Stimulated activated CD4-positive, alpha-beta T cell treated with anti-CD3 and anti-CD28 coated beads, Interleukin-1b, Interleukin-23, amount 100 ng/mL, for 24 hours (primary cell): ENCODE data around the gene HNRNPR.

ENCODE experiments used
- DNase-seq, 4 experiments: peaks; one replicate each; pipeline ENCODE4 v3.0.0-alpha.2; 2020; ENCODE audit warnings: low read depth in 4 of 4, low spot score in 1 of 4

Gene HNRNPR

DNA sequence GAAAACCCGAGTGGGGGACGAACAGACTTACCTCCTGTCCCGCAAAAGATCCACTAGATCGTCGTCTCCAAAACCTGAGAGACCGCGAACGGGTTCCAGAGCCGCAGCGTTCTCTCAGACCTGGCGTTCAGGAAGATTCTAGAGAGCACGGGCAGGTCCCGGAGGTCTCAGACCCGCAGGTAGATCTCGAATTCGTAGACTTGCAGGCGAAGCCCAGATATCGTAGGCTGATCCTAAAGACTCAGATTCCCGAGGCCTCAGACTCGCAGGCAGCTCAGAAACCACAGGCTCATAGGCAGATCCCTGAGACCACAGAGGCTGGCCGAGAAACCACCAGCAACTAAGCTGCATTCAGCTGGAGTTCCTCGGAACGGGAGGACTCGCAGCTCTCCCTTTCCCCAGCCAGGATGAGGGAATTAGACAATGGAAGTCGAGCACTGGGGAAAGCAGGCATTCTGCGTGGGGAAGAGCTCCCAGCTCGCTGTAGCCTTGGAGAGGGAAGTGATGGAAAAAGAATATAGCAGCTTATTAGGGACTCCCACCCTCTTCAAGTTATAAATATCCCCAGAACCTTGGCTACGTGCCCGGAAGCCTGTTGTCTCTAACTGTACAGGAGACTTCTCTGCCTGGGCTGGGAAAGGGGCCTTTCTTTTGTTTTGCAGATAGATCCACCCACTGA, 25.4 kb upstream of the HNRNPR start, which contains the start of gene ZNF436:
Gene ZNF436 (minus strand): TSS at position 502 of the 679 bp plus-strand sequence. CDS start 1,831 bp downstream, outside the sequence.
- peak in 2 of 4 experiments; percentile 10 to 15 for DNase-seq

DNA sequence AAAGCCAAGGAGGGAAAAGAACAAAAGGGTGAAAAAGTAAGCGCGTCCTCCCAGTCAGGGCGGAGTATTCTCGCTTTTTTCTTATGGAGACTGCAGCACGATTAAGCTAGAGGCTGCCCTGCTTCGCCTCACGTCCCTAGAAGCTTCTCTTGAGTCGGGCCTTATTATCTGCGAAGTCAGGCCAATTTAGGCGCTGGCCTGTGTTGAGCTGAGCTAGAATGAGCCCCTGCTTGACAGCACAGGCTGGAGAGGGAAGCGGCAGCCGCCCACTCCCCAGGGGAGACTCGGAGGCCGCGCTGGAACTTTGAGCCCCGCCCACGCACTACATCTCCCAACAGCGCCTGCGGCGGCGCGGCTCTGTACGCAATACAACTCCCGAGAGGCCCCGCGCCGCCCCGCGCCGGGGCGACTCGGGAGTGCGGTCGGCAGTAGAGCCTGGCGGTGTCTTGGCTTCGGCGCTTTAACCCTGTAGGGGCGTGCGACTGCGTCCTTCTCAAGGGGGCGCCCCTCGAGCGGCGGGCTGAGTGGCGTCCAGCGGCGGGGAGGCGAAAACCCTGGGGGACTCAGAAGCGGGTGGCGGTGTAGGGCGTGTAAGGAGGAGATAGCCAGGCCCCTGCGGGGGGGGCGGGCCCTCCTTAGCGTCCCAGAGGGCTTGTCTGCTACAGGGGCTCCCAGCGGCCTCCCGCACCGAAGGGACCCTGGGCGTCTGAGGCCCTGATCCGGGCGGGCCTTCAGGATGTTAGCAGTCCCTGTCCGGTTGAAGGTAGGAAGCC, 24.7 kb upstream of the HNRNPR start:
- DNase-seq: peak; percentile 74 to 87 (median 82)

DNA sequence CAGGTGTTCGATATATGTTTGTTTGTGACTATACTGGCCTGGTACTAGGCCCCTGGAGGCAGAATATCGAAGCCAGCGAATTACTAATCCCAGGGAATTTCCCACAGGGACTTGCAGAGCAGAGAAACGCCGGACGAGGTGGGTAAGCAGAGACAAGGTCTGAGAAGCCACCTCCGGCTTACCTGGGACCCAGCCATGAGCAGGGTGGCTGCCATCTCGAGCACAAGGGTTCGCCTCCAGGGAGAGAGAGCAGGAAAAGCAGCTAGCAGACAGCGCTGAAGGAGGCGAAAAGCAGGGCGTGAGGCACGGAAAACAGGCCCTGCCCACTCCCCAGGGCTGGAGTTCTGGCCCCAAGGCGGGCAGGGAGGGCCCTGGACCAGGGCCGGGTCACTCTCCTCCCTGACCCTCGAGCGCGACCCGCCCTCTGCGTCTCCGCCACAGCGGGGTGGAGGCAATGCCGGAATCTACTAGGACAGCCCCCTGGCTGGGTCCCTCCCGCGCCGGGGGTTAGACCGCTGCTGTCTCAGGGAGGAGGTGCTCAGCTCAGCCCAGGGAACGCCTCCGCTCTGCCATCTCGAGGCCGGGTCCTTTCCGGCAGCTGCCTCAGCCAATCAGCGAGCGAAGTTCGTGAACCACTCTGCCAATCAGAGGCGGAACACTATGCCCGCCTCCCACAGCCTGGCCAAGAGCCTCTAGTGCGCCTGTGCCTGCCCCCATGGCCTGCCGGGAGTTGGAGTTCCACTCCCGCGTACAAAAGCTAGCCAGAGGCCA, 23.9 kb upstream of the HNRNPR start:
- DNase-seq: peak; percentile 87 to 96 (median 96)

DNA sequence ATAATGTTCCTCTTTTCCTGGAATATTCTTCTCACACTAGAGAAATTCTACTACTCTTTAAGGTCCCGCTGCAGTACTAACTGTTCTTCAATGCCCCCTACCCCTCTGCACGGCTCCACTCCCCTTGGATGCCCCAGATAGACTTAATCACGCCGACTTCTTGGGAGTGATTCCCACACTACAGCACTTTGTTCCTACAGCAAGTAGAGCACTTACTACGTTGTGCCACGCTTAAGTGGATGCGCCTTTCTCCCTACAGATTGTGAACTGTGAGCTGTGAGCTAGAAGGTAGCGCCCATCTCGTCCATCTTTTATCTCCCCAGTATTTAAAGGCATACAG, 23.3 kb upstream of the HNRNPR start:
- no peak for DNase-seq

- no peak for DNase-seq
Observed at GRCh38 chr1:23366598-23366997, 22.5 kb upstream of the HNRNPR start.

- no peak for DNase-seq
Observed at GRCh38 chr1:23366146-23366545, 22.1 kb upstream of the HNRNPR start.

DNA sequence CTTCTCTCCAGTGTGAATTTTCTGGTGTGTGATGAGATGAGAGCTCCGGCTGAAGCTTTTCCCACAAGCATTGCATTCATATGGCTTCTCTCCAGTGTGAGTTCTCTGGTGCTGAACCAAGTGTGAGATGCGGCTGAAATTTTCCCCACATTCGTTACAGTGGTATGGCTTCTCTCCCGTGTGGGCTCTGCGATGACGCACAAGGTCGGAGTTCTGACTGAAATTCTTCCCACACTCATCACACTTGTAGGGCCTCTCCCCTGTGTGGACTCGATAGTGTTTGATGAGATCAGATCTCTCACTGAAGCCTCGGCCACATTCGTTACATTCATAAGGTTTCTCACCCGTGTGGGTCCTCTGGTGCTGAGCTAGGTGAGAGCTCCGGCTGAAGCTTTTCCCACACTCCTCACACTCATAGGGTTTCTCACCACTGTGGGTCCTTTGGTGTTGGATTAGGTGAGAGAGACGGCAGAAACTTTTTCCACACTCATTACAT, 18.2 kb upstream of the HNRNPR start:
- DNase-seq: no peak

DNA sequence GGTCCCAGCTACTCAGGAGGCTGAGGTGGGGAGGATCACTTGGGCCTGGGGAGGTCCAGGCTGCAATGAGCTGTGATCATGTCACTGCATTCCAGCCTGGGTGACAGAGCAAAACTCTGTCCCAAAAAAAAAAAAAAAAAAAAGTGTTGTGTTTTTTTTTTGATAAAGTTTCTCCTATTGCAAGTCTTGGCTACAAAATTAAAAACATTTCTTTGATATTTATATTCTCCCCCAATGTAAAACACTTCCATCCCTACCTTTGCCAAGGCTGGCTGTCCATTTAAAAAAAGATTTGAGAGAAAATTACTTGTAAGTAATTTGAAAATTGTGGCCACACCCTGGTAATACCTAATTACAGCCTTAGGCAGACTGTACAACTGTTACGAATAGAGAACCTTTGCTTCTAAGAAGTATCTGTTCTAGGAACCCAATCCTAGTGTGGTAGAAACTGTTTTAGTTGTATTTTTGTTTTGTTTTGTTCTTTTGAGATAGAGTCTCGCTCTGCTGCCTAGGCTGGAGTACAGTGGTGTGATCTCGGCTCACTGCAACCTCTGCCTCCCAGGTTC, 14.3 kb upstream of the HNRNPR start:
- no peak for DNase-seq

DNA sequence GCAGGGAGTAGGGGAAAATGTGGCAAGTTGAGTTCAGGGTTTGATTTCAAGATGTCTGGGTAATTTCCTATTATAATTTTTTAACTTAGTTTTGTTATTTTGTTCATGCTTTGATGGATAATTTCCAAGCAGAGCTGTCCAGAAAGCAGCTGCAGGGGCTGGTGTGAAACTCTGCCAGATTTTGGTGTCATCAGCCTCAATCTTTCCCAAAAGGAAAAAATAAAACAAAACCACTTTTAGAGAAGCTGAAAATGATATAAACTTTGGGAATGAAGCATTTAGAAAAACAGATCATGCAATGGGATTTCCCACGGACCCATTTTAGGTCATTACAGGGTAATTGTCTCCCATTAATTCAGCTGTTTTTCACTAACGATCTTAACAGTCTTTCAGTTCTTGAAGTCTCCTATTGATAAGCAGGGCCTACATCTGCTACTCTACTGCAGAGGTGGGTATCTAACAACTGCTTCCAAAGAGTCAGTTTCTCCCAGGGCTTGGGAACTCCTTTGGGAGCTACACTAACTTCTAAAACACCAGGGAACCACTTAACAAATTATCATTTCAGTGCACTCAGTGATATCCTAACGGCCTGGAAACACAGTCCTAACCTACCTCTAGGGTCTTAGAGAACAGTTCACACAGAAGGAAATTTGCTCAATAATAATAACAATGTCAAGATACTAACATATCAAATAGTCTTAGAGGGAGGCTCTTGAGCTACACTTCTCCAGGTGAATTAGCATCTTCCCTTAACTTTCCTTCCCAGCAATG, 13.2 kb upstream of the HNRNPR start:
- DNase-seq: no peak

DNA sequence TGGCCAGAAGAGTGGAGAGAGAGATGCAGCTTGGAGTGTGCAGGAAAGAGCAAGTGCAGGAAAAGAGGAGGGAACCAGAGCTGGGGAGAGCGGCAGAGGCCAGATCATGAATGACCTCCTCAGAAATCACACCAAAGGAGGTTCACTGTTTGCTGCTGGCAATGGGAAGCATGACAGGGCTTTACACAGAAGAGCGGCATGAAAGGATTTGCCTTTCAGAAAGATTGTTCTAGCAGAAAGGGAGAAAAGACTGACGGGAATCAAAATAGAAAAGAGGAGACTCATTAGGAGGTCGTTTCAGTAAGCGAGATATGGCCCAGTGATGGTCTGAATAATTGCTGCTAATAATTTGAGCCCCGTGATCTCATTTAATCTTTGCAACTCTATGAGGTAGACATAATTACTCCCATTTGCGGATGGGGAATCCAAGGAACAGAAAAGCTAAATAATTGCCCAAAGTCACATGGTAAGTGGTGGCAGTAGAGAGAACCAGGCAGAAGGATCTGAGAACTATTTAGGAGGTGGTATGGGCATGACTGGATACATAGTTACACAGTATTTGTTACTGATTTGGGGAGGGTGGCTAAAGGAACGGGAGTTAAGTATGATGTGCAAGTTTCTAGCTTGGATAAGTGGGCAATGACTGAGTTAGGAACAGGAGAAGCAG, 12.5 kb upstream of the HNRNPR start:
- no peak for DNase-seq

DNA sequence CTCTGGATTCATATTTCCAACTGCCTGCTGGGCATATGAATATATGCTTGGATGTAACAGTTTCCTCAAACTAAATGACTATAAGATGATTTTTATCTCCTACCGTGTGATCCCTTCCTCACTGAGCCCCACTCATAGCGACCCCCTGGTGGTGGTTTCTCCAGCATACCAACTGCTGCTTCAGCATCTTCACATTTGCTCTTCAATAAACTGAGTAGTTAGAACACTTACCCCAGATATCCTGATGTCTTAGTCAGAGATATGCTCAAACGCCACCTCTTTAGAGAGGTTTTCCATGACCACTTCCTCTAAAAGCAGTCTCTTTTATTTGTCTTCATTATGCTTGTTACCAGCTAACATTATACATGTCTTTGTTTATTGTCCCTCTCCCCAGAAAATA, 10.2 kb upstream of the HNRNPR start:
- no peak for DNase-seq

GRCh38 chr1:23352096-23352695, 8.1 kb upstream of the HNRNPR start:
- no peak for DNase-seq

- DNase-seq: no peak
Observed at GRCh38 chr1:23345920-23346319, 1.8 kb upstream of the HNRNPR start.

GRCh38 chr1:23344987-23345472, 946 bp upstream of the HNRNPR start:
- no peak for DNase-seq

- DNase-seq: peak in 3 of 4 experiments; percentile 12 to 51 (median 47)
Observed at GRCh38 chr1:23343221-23344110, 618 bp downstream of the HNRNPR start.

DNA sequence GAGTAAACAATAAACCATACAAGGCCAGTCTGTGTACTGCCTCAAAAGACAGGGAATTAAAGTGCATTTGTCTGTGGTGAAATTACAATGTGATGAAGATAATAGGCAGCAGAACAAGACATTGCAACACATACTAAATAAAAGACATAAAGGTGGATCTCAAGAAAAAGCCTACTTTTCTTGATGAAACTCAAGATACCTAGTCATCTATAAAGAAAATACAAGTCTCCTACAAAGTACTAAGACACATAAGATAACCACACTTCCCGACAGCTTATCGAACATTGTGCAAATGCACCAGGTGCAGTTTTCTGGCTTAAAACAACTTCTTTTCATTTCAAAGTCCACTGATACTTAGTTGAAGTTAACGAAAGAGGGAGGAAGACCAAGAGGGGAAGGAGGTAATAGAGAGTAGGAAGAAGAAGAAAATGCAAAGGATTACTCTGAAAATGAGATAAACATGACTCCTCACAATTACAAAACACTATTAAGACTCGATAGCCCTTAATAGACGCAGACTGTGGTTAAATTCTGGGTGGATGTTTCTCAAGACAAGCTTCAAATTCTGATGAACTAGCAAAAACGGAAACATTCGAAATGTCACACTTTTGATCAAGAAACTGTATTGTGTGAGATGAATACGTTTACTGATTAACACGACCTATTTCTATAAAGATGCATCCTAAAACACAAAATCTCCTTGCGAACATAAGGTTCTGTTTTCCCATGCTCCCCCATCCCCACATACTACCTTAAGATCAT, 2.0 kb downstream of the HNRNPR start:
- DNase-seq: no peak

DNA sequence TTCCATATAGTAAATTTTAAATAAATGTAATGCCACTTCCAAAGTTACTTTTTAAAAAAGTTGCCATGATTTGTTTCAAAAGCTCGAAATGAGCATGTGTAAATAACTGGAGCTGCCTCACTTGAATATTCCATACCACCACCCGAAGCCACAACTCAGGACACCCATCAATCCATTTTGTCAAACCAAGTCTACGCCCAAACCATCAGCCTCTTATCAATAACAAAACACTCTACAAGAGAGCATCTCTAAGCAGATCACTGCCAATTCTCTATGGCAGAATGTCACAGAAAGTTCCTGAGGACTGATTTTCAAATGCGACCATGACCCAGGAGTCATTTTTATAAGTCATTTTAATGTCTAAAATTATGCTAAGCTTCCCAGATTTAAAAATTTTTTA, 4.5 kb downstream of the HNRNPR start:
- DNase-seq: no peak

DNA sequence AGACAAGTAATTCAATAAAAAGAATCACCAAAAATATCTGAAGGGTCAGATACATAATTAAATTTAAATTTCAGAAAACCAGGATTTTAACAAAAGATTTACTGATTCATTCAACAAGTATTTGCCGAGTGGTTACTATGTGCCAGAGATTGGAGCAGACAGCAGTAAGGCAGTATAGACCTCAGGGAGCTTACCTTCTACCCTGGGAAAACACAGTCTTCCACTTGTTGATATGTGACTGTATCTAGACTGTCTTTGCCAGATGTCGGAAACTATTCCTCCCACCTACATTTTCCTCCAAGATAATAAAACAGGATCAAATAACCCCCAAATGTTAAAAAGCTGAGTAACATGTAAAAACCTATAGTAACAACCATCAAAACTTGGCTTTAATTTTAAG, 6.2 kb downstream of the HNRNPR start:
- no peak for DNase-seq
